Activated naive CD4-positive, alpha-beta T cell treated with anti-CD3 and anti-CD28 coated beads, Interleukin-2, amount 50 U/mL, for 72 hours (primary cell): ENCODE measurements around the gene FBXL15. TPM values are rescaled to one million over a fixed set of nuclear protein-coding genes. Genes with fewer than 3 reads are reported as not detected.

Source experiments
- ATAC-seq, 2 donors: fragments of 150-1000 bp; cut with Tn5 transposase; 2 replicates each; pipeline ENCODE4 v1.10.0; 2021; ENCODE audit warnings: mild to moderate bottlenecking in 2 of 2, moderate library complexity in 2 of 2
- DNase-seq, 2 donors: peaks; one replicate each; pipeline ENCODE4 v3.0.0; 2021 to 2022; ENCODE audit warnings: low spot score in 2 of 2
- H3K27ac Mint-ChIP-seq, 2 donors: one replicate each; pipeline ENCODE4 v1.8.0; 2022; ENCODE audit warnings: mild to moderate bottlenecking in 2 of 2, mixed read lengths in 2 of 2
- H3K36me3 Mint-ChIP-seq, 2 donors: one replicate each; pipeline ENCODE4 v1.8.0; 2022; ENCODE audit warnings: mixed read lengths in 2 of 2
- H3K9me3 Mint-ChIP-seq, 2 donors: one replicate each; pipeline ENCODE4 v1.8.0; 2022; ENCODE audit warnings: mixed read lengths in 2 of 2
- total RNA-seq, 2 donors: library from RNA; stranded (reverse); gene quantifications; one replicate each; pipeline ENCODE4 v1.2.3, GENCODE V29; 2022

Gene FBXL15
- total RNA-seq, 2 donors from 2014 or later = 12.9 to 27.4 TPM

DNA sequence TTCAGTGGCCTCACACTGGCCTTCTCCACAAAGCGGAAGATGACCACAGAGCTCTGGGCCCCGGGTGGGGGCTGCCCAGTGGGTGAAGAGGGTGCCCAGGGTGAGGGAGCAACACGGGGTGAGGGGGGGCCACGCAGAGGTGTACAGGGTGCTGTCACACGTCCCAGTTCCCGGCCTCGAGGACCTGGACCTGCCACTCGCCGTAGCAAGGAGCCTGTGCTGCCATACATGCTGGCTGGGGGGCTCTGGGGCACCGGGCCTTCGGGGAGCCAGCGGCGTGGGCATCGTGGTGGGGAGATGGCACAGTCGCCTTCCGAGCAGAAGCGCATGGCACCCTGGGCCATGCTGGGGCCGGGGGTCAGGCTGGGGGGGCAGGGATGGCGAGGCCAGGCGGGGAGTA, 3.9 kb upstream of the FBXL15 start:
- no peak for ATAC-seq
- H3K36me3 Mint-ChIP-seq = no peaks in the 10 kb centered on the region
- DNase-seq = no peak
- H3K9me3 Mint-ChIP-seq = no peaks in the 10 kb centered on the region
- H3K27ac Mint-ChIP-seq = no peak overlapping the region

DNA sequence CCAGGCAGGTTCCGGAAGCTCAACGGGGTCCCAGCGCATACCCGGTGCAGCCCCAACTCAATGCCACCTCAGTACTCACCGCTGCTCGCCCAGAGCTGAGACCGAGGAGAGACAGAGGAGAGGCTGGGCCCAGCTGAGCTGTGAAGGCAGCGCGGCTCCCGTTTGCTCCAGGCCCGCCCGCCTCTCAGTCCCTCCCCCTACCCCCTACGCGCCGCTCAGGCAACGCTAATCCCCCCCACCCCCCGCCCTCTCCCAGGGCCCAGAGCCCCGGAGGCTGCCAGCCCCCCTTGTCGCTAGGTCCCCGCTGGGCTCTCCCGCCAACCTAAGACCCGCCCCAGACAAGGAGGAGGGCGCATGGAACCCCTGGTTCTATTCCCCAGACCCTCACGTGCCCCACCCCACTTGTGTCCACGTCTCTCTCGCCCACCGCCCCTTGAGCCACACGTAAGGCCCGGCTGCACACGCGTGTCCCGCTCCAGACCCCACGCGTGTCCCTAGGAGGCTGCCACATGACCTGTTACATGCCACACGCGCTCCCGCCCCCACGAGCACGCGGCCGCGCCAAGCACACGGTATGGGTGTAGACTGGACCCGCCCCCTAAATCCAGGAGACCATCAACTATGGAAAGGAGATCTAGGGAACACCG, 1.9 kb upstream of the FBXL15 start, which contains the start of gene PSD:
Gene PSD, minus strand, starts transcription at position 164 of the 647 bp plus-strand sequence. CDS start 1,747 bp downstream, outside the sequence.
- peak within 1 kb of the TSS; percentile 73 to 89 for H3K27ac Mint-ChIP-seq
- ATAC-seq = no peak

DNA sequence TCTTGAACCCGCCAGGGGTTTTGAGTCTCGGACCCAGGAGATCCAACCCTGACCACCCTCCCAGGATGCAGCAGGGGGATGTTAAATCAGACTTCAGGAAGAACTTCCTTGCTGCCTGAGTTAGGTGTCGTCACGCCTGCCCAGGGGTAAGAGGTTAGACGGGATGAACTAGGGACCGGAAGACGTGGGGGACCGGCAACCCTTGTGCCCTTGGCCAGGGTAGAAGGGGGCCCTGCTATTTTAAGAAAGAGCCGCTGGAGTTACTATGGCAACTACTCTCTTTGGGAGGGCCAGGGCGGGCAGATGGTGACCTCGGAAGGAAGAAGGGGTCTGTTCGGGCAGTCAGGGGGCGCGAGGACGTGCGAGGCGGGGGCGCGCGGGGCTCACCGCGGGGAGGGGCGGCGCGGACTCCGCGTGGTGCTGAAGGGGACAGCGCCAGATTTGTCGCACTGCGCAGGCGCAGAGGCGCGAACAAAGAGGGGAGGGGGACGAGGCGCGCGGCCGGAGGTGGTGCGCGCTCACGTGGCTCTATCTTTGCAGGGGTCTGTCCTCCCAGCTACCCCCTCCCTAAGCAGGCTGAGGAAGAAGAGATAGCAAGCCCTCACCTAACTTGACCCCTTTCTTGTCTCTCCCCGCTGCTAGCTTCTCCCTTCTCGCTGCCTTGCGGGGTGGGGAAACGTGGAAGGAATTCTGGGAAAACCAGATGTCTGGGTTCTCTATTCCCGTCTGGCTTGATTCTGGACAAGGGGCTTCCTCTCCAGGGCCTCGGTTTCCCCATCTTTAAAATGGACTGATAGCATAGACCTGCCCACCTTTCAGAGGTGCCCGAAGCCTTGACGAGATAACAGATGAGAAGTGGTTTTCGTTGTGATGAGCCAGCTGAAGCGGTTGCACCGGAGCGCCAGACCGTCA, 1.1 kb upstream of the FBXL15 start:
- Mint-ChIP-seq H3K9me3 (no peaks in the 10 kb centered on the region), H3K36me3 (no peaks in the 10 kb centered on the region), H3K27ac (peak overlapping the region; percentile 73 to 89)
- ATAC-seq (peak in 1 of 2 donors; percentile 2), DNase-seq (peak; percentile 77 to 83)

More for the DNA sequence above, 1.9 kb upstream of the FBXL15 start, which contains the start of gene PSD:
- H3K9me3 Mint-ChIP-seq = no peaks in the 10 kb centered on the region
- no peaks in the 10 kb centered on the region for H3K36me3 Mint-ChIP-seq
- DNase-seq = no peak

DNA sequence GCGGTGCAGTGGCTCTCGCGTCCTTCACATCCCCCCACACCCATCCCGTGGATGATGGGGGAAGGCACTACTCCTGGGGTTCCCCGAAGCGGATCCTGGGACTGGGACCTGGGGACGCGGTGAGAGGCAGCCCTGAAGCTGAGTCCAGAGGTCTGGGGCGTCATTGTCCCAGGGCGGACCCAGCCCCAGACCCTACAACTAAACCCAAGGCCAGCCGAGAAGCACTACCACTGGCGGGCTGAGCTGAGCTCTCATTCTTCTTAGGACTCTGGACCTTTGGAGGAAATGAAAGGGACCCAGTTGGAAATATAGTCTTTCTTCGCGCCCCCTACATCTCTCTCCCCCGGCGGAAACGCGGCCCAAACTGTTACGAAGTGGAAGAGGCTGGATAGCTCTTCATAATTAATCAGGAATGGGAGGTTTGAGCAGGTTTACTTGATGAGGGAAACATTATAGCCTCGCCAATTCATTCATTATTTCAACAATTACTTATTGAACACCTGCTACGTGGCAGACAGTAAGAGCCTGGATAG, 389 bp upstream of the FBXL15 start:
- no peaks in the 10 kb centered on the region for H3K9me3 Mint-ChIP-seq
- ATAC-seq = peak in 1 of 2 donors; percentile 0
- DNase-seq = peak in 1 of 2 donors; percentile 59
- no peaks in the 10 kb centered on the region for H3K36me3 Mint-ChIP-seq
- H3K27ac Mint-ChIP-seq = peak overlapping the region; percentile 73 to 94

DNA sequence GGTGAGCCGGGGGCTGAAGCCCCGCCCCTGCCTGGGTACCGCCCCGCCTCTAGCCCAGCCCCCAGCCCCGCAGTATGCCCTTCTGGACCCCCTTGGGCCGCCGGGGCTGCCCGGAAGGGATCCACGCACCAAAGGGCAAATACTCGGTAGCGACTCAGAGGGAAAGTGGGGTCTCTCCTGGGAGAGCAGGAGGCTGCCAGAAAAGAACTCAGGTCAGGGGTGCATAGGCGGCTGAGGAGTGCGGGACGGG, 796 bp downstream of the FBXL15 start:
- no peaks in the 10 kb centered on the region for H3K36me3 Mint-ChIP-seq
- H3K27ac Mint-ChIP-seq = peak overlapping the region in 1 of 2 donors; percentile 73
- DNase-seq (no peak), ATAC-seq (no peak)
- H3K9me3 Mint-ChIP-seq = no peaks in the 10 kb centered on the region

DNA sequence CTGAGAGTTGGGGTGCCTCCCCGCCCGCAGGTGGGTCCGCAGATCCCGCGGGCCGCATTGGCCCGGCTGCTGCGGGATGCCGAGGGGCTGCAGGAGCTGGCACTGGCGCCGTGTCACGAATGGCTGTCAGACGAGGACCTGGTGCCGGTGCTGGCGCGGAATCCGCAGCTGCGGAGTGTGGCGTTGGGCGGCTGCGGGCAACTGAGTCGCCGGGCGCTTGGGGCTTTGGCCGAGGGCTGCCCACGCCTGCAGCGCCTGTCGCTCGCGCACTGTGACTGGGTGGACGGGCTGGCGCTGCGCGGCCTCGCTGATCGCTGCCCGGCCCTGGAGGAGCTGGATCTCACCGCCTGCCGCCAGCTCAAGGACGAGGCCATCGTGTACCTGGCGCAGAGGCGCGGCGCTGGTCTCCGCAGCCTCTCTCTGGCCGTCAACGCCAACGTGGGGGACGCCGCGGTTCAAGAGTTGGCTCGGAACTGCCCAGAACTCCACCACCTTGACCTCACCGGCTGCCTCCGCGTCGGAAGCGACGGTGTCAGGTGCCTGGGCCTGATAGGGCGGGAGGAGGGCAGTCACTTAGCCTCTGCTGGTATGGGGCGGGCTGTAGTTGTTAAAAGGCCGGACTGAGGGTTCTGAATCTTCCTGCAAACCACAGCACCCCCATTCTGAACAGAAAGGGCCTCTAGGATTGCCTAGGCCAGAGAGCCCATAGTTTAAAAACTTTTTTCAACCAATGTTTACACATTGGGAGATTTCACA, 1.3 kb downstream of the FBXL15 start:
- peak overlapping the region; percentile 55 to 73 for H3K27ac Mint-ChIP-seq
- DNase-seq (peak; percentile 49 to 70), ATAC-seq (peak; percentile 9 to 51)
- H3K36me3 Mint-ChIP-seq = no peaks in the 10 kb centered on the region
- no peaks in the 10 kb centered on the region for H3K9me3 Mint-ChIP-seq

DNA sequence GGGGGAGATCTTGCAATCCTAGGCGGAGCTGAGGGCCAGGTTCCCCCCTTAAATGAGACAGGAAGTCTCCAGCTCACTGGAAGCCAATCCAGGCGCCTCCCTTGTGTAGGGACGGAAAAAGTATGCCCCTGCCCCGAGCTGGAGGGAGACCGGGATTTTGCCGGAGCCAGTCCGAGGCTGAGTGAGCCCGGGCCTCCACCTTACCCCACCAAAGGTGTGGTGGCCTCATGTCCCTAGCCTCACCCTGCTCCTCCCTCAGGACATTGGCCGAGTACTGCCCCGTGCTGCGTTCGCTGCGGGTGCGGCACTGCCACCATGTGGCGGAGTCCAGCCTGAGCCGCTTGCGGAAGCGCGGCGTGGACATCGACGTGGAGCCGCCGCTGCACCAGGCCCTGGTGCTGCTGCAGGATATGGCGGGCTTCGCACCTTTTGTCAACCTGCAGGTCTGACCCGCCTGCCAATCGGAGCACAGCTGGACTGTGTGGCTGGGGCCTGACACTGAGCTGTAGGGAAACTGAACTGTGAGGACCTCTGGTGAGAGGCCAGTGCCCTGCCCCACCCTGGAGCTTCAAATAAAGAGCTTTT, 2.0 kb downstream of the FBXL15 start:
- Mint-ChIP-seq H3K27ac (peak overlapping the region; percentile 55 to 73), H3K36me3 (no peaks in the 10 kb centered on the region), H3K9me3 (no peaks in the 10 kb centered on the region)
- ATAC-seq (peak; percentile 23 to 55), DNase-seq (peak; percentile 72 to 78)

DNA sequence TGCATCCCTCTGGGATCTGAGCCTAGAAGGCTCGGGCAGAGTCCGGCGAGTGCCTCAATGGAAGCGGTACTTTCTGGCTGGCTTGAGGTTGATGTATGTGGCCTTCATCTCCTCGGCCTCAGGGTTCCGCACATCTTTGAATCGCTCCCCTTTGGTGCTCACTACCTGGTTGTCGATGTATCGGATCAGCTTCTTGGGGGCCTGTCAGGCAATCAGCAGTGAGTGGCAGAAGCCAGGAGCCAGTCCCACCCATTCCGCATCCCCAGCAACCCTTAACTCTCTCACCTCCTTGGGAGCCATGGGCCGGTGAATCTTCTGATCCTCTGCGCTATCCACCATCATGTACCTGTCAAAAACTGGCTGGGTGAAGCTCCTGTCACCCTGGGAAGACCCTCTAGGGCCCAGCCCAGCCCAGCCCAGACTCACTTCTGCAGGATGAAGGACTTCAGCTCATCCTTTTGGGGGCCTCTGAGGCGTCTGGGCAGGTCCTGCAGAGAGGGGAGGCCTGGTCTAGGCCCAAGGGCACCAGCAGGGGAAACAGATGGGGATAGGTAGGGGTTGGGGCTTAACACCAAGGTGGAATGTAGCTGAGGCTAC, 2.8 kb downstream of the FBXL15 start:
- no peak for ATAC-seq
- Mint-ChIP-seq H3K27ac (no peak overlapping the region), H3K36me3 (no peaks in the 10 kb centered on the region)

DNA sequence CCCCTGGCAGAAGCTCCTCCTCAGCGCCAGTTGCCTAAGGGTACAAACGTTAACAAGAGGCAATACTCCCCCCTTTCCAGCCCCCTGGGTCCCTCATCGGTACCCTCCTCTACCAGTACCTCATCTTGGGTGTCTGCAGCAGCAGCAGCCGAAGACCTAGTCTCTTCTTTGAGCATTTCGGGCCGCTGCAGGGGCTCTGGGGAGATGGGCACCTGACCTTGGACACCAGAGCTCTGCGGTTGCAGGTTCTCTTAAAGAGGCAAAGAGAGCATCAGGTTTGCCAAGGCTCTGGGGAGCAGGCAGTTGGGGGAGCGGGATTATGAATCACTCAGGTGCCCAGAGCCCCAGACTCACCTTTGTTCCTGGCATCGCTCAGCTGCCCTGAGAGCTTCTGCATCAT, 3.5 kb downstream of the FBXL15 start:
- Mint-ChIP-seq H3K27ac (no peak overlapping the region), H3K9me3 (no peaks in the 10 kb centered on the region), H3K36me3 (no peaks in the 10 kb centered on the region)
- ATAC-seq (no peak), DNase-seq (no peak)

More for the DNA sequence above, 2.8 kb downstream of the FBXL15 start:
- no peak for DNase-seq
- H3K9me3 Mint-ChIP-seq = no peaks in the 10 kb centered on the region

DNA sequence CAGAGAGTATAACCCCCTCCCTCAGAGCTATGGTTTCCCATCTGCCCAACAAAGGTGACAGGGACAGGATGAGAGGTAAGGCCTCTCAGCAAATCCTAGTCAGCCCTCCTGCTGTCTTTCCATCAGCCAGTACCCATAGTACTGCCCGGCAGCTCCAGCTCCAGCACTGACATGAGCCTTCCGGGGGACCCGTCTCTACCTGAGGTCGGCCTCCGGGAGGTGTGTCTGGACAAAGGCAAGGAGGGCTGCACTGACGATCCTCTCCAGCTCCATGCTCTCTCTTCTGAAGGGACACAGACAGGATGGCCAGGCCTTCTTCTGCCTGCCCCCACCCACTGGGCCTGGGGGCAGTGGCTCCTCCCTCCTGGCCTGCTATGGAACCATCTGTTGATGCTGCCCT, 4.3 kb downstream of the FBXL15 start:
- Mint-ChIP-seq H3K36me3 (no peaks in the 10 kb centered on the region), H3K27ac (no peak overlapping the region), H3K9me3 (no peaks in the 10 kb centered on the region)
- no peak for DNase-seq
- ATAC-seq = no peak

DNA sequence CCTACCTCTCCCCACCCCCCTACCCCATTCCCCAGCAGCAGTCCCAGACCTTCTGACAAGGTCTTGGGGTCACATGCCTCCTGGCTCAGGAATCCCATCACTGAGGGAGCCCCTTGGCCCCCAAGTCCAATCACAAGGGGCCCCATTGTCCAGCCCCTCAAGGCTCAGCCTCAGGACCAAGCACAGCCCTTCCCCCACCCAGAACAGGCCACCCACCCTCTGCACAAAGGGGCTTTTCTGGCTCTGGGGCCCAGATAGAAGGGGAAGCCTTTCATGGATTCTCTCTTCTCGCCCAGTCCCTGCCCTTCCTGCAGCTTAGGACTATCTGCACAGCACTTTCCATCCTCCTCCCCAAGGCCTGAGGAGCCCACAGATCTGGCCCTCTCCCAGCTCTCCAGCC, 4.8 kb downstream of the FBXL15 start:
- DNase-seq (no peak), ATAC-seq (no peak)
- no peaks in the 10 kb centered on the region for H3K36me3 Mint-ChIP-seq
- no peaks in the 10 kb centered on the region for H3K9me3 Mint-ChIP-seq
- H3K27ac Mint-ChIP-seq = no peak overlapping the region

DNA sequence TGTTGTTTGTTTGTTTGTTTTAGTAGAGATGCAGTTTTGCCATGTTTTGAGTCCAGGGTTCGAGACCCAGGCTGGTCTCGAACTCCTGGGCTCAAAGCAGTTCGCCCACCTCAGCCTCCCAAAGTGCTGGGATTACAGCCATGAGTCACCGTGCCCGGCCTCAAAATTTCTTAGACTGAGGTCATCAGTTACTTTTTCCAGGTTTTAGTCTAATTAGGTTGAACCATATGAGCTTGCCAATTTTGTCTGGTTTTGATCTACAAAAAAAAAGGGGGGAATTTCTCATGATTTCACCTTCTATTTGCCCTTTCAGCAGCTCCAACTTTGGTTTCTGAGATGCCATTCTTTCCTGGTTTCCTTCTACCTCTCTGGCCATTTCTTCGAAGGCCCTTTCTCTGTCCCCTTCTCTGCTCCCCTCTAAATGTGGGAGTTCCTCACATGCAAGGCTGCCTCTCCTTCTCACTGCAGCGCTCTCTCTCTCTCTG, 6.2 kb downstream of the FBXL15 start:
- peaks cover 3 to 5% of the 10 kb centered on the region in 2 donors for H3K36me3 Mint-ChIP-seq
- H3K9me3 Mint-ChIP-seq = no peaks in the 10 kb centered on the region
- no peak for DNase-seq
- peak in 1 of 2 donors; percentile 27 for ATAC-seq
- H3K27ac Mint-ChIP-seq = peak overlapping the region; percentile 30 to 61

DNA sequence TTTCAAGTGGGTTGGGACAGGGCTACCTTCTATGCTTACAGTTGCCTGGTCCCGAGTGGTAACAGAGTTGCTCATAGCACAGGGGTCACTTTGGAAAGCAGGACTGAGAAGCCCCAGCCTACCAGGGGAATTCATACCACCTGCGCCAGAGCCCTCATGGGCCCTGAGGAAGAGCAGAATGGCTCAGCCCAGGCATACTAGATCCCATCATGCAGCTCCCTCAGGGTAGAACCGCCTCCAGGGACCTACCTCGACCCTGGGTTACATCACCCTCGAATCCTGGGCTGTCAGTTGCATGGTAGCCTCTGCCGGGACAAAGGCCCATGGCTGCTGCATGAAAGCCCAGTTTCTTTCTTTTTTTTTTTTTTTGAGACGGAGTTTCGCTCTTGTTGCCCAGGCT, 8.8 kb downstream of the FBXL15 start:
- DNase-seq = no peak
- H3K27ac Mint-ChIP-seq = no peak overlapping the region
- H3K9me3 Mint-ChIP-seq = no peaks in the 10 kb centered on the region
- no peak for ATAC-seq
- peaks cover 8 to 10% of the 10 kb centered on the region in 2 donors for H3K36me3 Mint-ChIP-seq

DNA sequence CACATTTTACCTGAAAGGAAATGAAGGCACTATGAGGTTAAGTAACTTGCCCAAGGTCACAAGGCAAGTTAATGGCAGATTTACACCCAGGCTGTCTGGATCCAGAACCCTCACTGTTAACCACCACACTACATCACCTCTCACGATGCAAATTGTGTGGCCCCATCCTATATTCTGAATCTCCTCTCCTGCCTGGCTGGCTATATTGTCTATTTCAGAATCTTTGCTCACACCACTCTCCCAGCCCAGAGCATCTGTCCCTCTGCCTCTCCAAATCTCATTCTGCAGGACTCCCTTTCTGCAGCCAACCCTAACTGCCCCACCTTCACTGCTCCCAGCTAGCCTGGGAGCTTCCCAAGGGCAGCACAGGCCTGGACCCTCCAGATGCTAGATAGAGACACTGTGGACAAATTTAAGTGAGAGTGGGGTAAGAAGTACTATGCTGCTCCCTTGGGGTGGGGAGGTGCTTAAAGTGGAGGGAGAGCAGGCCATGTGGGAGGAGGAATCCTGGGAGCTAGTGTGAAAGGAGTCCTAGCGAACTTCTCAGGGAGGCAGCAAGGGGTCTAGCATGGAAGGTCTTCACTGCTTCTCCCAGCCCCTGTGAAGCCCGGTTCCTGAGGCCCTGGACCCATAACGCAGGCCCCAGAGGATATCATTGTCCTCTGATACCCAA, 11.0 kb downstream of the FBXL15 start:
- peak overlapping the region; percentile 96 to 98 for H3K27ac Mint-ChIP-seq
- DNase-seq (no peak), ATAC-seq (no peak)
- H3K9me3 Mint-ChIP-seq = no peaks in the 10 kb centered on the region
- peaks cover 14 to 17% of the 10 kb centered on the region in 2 donors for H3K36me3 Mint-ChIP-seq

DNA sequence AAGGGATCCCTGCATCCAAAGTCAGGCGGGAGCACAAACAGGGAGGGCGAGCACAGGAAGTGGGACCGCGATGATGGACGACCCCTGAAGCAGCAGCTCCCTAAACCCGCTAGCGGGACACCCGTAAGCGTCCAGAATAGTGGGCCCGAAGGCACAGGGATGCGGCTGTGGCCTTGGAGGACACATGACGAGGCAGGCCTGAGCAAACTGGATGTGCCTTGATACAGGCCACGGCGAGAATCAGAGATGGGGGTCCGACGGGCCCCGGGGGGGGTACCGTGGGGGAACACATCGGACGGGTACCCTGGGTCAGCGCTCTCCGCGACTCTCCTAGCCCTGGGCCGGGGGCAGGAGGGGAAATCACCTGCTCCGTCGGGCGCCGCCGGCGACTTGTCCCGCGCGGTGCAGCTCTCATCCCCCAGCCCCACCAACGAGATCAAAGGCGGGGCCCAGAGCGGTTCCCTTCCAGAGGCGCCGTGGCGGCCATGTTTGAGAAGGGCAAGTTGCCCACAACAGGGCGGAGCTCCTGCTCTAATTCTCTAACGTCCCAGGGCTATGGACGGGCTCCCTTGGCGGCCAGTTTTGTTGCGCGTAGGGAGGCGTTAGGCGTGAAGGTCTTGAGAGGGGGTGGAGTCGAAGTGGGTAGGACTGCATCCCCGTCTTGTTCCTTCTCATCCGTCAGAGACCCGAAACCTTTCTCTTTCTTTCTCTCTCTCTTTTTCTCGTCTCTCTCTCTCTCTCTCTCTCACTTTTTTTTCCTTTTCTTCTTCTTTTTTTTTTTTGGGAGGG, 11.7 kb downstream of the FBXL15 start, which contains the start of gene CUEDC2:
Gene CUEDC2, minus strand, starts transcription at position 413 of the 789 bp plus-strand sequence. CDS start 7,386 bp downstream, outside the sequence.
- DNase-seq = peak; percentile 96 to 99
- Mint-ChIP-seq H3K9me3 (no peaks in the 10 kb centered on the region), H3K27ac (peak within 1 kb of the TSS; percentile 96 to 98), H3K36me3 (peaks cover 19 to 23% of the 10 kb centered on the region in 2 donors)
- ATAC-seq = peak; percentile 93 to 96
